Smooth muscle cell (in vitro differentiated cells): Measurements from ENCODE around the gene VDAC2. TPM values are rescaled to one million over a fixed set of nuclear protein-coding genes. Genes with fewer than 3 reads are reported as not detected.
"Not testable (repeated sequence)": the region's sequence is repeated elsewhere in the genome, so short reads cannot be mapped to it uniquely, and the experiment has no call there.

Experiments used
- DNase-seq: peaks from one replicate; lab custom pipeline; 2025; ENCODE audit not compliant: unreplicated experiment; lab: John Stamatoyannopoulos, UW
- H2AFZ ChIP-seq: fragments of 200-600 bp; sonication (generic); 2 replicates; pipeline ENCODE4 v1.6.0; 2016; ENCODE audit warnings: antibody characterized with exemption, low read depth, mild to moderate bottlenecking
- H3F3A ChIP-seq: fragments of 200-600 bp; sonication (generic); 2 replicates; pipeline ENCODE4 v1.6.0; 2017; ENCODE audit warnings: antibody characterized with exemption, low read depth
- H3K27ac ChIP-seq: fragments of 200-600 bp; sonication (generic); 2 replicates; pipeline ENCODE4 v1.5.1; 2016; ENCODE audit warnings: low read depth, mild to moderate bottlenecking
- H3K27me3 ChIP-seq: fragments of 200-600 bp; sonication (generic); 2 replicates; pipeline ENCODE4 v1.6.1; 2016; ENCODE audit warnings: low read depth, mild to moderate bottlenecking
- H3K36me3 ChIP-seq: fragments of 200-600 bp; sonication (generic); 2 replicates; pipeline ENCODE4 v1.5.1; 2016; ENCODE audit warnings: low read depth
- H3K4me1 ChIP-seq: fragments of 200-600 bp; sonication (generic); 2 replicates; pipeline ENCODE4 v1.5.1; 2016; ENCODE audit warnings: low read depth
- H3K4me2 ChIP-seq: fragments of 200-600 bp; sonication (generic); 2 replicates; pipeline ENCODE4 v1.6.0; 2016; ENCODE audit warnings: mild to moderate bottlenecking
- H3K4me3 ChIP-seq: fragments of 200-600 bp; sonication (generic); 2 replicates; pipeline ENCODE4 v1.5.1; 2016; ENCODE audit warnings: mild to moderate bottlenecking
- H3K79me2 ChIP-seq: fragments of 200-600 bp; sonication (generic); 2 replicates; pipeline ENCODE4 v1.6.0; 2016; ENCODE audit warnings: low read depth, mild to moderate bottlenecking
- H3K9ac ChIP-seq: fragments of 200-600 bp; sonication (generic); 2 replicates; pipeline ENCODE4 v1.6.0; 2016; ENCODE audit warnings: low read depth
- H3K9me3 ChIP-seq: fragments of 200-600 bp; sonication (generic); replicated peaks from 2 replicates; pipeline ENCODE4 v1.5.1; 2016; ENCODE audit warnings: low read depth
- H4K20me1 ChIP-seq: fragments of 200-600 bp; sonication (generic); 2 replicates; pipeline ENCODE4 v1.6.0; 2016; ENCODE audit warnings: low read depth
- WGBS: methylation state at CpG from one replicate; pipeline ENCODE4 v1.1.7; 2016; ENCODE audit warnings: low lambda C conversion rate; 5-methylcytosine and 5-hydroxymethylcytosine counted together
- polyA plus RNA-seq: library from polyadenylated mRNA; unstranded; fragments of >200 nt; fragmentation: Nextera tagmentation; extraction: Ambion mirVana; gene quantifications from 2 replicates; pipeline ENCODE4 v1.2.1, GENCODE V29; 2016
- total RNA-seq: library from RNA; depleted of rRNA; stranded (reverse); fragments of >200 nt; gene quantifications from 2 replicates; pipeline ENCODE4 v1.2.3, GENCODE V29; 2014
- TF ChIP-seq, protein P1 (sequence below): fragments of 200-600 bp; sonication (generic); IDR thresholded peaks from 2 replicates; pipeline ENCODE4 v1.5.1; 2017; ENCODE audit warnings: borderline replicate concordance, mild to moderate bottlenecking, antibody characterized with exemption; ENCODE audit not compliant: insufficient read depth, poor library complexity, severe bottlenecking

Gene VDAC2
- total and polyA plus RNA-seq, 2 experiments from 2014 or later = 183 to 207 TPM

GRCh38 chr10:75211007-75211691 is 553 bp downstream of the VDAC2 start:
- under 1% methylated on average over 30 of the region's 38 CpGs for WGBS
- H3K4me3 ChIP-seq = peak overlapping the region; percentile 92
- H3K27me3 ChIP-seq = no peaks in the 10 kb centered on the region
- peak overlapping the region; percentile 22 for H2AFZ ChIP-seq
- DNase-seq = no peak
- peaks cover 17% of the 10 kb centered on the region for H3K4me1 ChIP-seq
- H3F3A ChIP-seq = peaks cover 17% of the 10 kb centered on the region
- peaks cover 54% of the 10 kb centered on the region for H3K79me2 ChIP-seq
- no peaks in the 10 kb centered on the region for H3K9me3 ChIP-seq
- peak overlapping the region; percentile 88 for H3K4me2 ChIP-seq
- peaks cover 13% of the 10 kb centered on the region for H3K36me3 ChIP-seq
- H3K27ac ChIP-seq = peak overlapping the region; percentile 100
- H3K9ac ChIP-seq = peak overlapping the region; percentile 98
- TF ChIP-seq, protein P1, sequence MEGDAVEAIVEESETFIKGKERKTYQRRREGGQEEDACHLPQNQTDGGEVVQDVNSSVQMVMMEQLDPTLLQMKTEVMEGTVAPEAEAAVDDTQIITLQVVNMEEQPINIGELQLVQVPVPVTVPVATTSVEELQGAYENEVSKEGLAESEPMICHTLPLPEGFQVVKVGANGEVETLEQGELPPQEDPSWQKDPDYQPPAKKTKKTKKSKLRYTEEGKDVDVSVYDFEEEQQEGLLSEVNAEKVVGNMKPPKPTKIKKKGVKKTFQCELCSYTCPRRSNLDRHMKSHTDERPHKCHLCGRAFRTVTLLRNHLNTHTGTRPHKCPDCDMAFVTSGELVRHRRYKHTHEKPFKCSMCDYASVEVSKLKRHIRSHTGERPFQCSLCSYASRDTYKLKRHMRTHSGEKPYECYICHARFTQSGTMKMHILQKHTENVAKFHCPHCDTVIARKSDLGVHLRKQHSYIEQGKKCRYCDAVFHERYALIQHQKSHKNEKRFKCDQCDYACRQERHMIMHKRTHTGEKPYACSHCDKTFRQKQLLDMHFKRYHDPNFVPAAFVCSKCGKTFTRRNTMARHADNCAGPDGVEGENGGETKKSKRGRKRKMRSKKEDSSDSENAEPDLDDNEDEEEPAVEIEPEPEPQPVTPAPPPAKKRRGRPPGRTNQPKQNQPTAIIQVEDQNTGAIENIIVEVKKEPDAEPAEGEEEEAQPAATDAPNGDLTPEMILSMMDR = no peak
- H4K20me1 ChIP-seq = peaks cover 48% of the 10 kb centered on the region

- Histone ChIP-seq H3K4me1 (peaks cover 17% of the 10 kb centered on the region), H3K4me3 (peak overlapping the region; percentile 92), H3F3A (peaks cover 17% of the 10 kb centered on the region), H3K9ac (peak overlapping the region; percentile 98), H3K27ac (peak overlapping the region; percentile 100), H2AFZ (no peak overlapping the region), H3K79me2 (peaks cover 66% of the 10 kb centered on the region), H3K27me3 (no peaks in the 10 kb centered on the region), H3K4me2 (peak overlapping the region; percentile 88), H3K36me3 (peaks cover 14% of the 10 kb centered on the region), H4K20me1 (peaks cover 60% of the 10 kb centered on the region), H3K9me3 (no peaks in the 10 kb centered on the region)
- TF ChIP-seq, protein P1 = no peak
- 89% methylated on average over 6 of the region's 6 CpGs for WGBS
- no peak for DNase-seq
These were observed 1.7 kb downstream of the VDAC2 start for GRCh38 chr10:75212343-75212742.

- 93% methylated on average over 4 of the region's 4 CpGs for WGBS
- Histone ChIP-seq H3K4me3 (no peak overlapping the region), H3F3A (peaks cover 38% of the 10 kb centered on the region), H3K9me3 (no peaks in the 10 kb centered on the region), H4K20me1 (peaks cover 97% of the 10 kb centered on the region), H3K9ac (no peak overlapping the region), H2AFZ (no peak overlapping the region), H3K27me3 (no peaks in the 10 kb centered on the region), H3K4me2 (no peak overlapping the region), H3K27ac (no peak overlapping the region), H3K79me2 (peaks cover 98% of the 10 kb centered on the region), H3K4me1 (peaks cover 18% of the 10 kb centered on the region), H3K36me3 (peaks cover 17% of the 10 kb centered on the region)
- DNase-seq = no peak
- TF ChIP-seq, protein P1 = no peak
These were observed 9.7 kb downstream of the VDAC2 start for GRCh38 chr10:75220274-75220673.

- H3K9me3 ChIP-seq, H3K27me3 ChIP-seq, H3K27ac ChIP-seq, H3K9ac ChIP-seq, H3K4me2 ChIP-seq, H3K4me3 ChIP-seq, H2AFZ ChIP-seq, DNase-seq: not testable (repeated sequence)
- H3K79me2 ChIP-seq = peaks cover 98% of the 10 kb centered on the region
- peaks cover 28% of the 10 kb centered on the region for H3K4me1 ChIP-seq
- H3K36me3 ChIP-seq = peaks cover 17% of the 10 kb centered on the region
- peaks cover 97% of the 10 kb centered on the region for H4K20me1 ChIP-seq
- WGBS = 98% methylated on average over 8 of the region's 8 CpGs
- H3F3A ChIP-seq = peaks cover 37% of the 10 kb centered on the region
These were observed 10.9 kb downstream of the VDAC2 start for GRCh38 chr10:75221492-75221891.
